ENCODE results near the gene ZNF284.
A peak's percentile ranks its signal among the peaks of the same experiment; 100 is the strongest.

ZNF284 gene

GRCh38 chr19:44069415-44069814 lies 2.5 kb upstream of the ZNF284 start:
- no peak for DNase-seq (ENCODE audit: low read depth)
- no peak for TF ChIP-seq CTCF (IDR thresholded peaks at IDR 0.05; ENCODE audit: low read length, missing control alignments)
- no peak overlapping the region for H3K4me3 ChIP-seq (replicated peaks; ENCODE audit: low read depth, low read length)

- TF ChIP-seq CTCF (IDR thresholded peaks at IDR 0.05; ENCODE audit: low read length, missing control alignments), result no peak
- DNase-seq (ENCODE audit: low read depth), result peak; percentile 7
- H3K4me3 ChIP-seq (replicated peaks; ENCODE audit: low read depth, low read length), result peak overlapping the region; percentile 79
Observed at GRCh38 chr19:44072543-44073401, 813 bp downstream of the ZNF284 start.

GRCh38 chr19:44076325-44076724 lies 4.4 kb downstream of the ZNF284 start:
- H3K4me3 ChIP-seq (replicated peaks; ENCODE audit: low read depth, low read length), result no peak overlapping the region
- DNase-seq (ENCODE audit: low read depth), result no peak
- TF ChIP-seq CTCF (IDR thresholded peaks at IDR 0.05; ENCODE audit: low read length, missing control alignments), result no peak

- DNase-seq (ENCODE audit: low read depth), result no peak
- no peak overlapping the region for H3K4me3 ChIP-seq (replicated peaks; ENCODE audit: low read depth, low read length)
- no peak for TF ChIP-seq CTCF (IDR thresholded peaks at IDR 0.05; ENCODE audit: low read length, missing control alignments)
Observed at GRCh38 chr19:44092108-44092507, 20.1 kb downstream of the ZNF284 start.

- DNase-seq (ENCODE audit: low read depth), result peak; percentile 94
- TF ChIP-seq CTCF (IDR thresholded peaks at IDR 0.05; ENCODE audit: low read length, missing control alignments), result no peak
Observed at GRCh38 chr19:44093931-44094765, 22.2 kb downstream of the ZNF284 start, which contains the start of gene ZNF224. Gene ZNF224, plus strand, starts transcription at chr19:44094361. Its CDS starts 3,513 bp downstream, at chr19:44097874.

GRCh38 chr19:44107751-44108150 lies 35.8 kb downstream of the ZNF284 start:
- no peak overlapping the region for H3K4me3 ChIP-seq (replicated peaks; ENCODE audit: low read depth, low read length)
- DNase-seq (ENCODE audit: low read depth), result no peak
- TF ChIP-seq CTCF (IDR thresholded peaks at IDR 0.05; ENCODE audit: low read length, missing control alignments), result no peak

More at GRCh38 chr19:44093931-44094765, 22.2 kb downstream of the ZNF284 start, which contains the start of gene ZNF224:
- peak within 1 kb of the TSS; percentile 98 for H3K4me3 ChIP-seq (replicated peaks; ENCODE audit: low read depth, low read length)

Data from fibroblast of pulmonary artery (primary cell).